OCI-M2 (cell line): ENCODE results near the gene CYP27A1.

Experiments used
- DNase-seq: peaks from one replicate; lab custom pipeline; 2025; ENCODE audit not compliant: unreplicated experiment; lab: John Stamatoyannopoulos, UW

CYP27A1 gene

DNA sequence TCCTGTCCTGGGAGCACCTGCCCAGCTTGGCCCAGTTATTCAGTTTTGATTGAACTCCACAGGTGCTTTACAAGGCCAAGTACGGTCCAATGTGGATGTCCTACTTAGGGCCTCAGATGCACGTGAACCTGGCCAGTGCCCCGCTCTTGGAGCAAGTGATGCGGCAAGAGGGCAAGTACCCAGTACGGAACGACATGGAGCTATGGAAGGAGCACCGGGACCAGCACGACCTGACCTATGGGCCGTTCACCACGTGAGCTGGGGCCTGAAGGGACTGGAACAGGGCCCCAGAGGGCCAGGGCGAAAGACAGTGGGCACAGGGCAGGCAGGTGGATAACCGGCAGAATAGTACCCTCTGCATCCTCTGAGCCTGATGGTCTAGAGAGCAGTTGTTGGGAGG lies 27.6 kb downstream of the CYP27A1 start:
- DNase-seq = no peak

DNA sequence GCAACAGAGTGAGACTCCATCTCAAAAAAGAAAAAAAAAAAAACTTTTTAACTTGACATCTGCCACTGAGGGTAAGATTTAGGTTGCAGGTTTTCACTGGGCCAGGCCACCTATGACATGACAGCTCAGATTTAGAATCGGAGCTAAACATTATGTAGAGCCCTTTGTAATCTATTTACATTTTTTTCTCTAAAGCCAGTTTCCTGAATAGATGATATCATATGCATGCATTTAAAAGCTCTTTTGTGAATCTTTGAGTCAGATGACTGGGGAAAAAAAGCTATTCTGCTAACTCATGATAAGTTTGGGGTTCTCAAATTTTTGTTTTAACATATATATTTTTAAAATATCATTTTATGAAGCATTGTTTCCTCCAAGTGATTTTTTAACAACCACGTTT lies 28.3 kb downstream of the CYP27A1 start:
- no peak for DNase-seq

DNA sequence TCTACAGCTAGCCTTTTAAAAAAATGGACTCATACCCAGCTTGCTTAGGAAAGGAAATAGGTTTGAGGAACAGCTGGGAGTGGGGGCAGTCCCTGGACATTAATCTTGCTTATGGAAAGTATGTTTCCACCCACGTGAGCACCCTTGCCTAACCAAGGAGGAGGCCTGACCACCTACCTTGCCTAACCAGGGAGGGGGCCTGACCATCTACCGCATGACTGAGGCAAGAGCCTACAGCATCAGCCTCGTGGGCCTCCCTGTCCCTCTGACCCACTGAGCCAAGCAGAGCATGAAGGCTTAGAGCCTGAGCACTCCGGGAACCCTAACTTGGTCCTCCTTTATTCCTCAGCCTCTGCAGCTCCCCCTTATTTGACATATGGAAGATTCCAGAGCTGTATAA lies 29.4 kb downstream of the CYP27A1 start:
- no peak for DNase-seq

- DNase-seq = no peak
These were observed 30.3 kb downstream of the CYP27A1 start for GRCh38 chr2:218812096-218812815.

DNA sequence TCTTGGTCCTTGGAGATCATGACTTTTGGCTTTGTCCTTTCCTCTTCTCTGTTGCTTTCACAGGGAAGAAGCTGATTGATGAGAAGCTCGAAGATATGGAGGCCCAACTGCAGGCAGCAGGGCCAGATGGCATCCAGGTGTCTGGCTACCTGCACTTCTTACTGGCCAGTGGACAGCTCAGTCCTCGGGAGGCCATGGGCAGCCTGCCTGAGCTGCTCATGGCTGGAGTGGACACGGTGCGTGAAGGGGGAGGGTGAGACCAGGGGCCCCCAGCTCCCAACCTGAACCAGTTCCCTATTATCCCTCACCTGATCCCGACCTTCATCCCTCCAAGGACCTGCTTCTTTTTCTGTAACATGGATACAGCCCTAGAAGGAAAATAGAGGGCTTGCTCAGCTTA lies 30.9 kb downstream of the CYP27A1 start:
- DNase-seq = no peak

GRCh38 chr2:218813771-218814460 lies 32.0 kb downstream of the CYP27A1 start:
- DNase-seq = no peak

GRCh38 chr2:218814540-218815243 lies 32.7 kb downstream of the CYP27A1 start:
- DNase-seq = no peak

- no peak for DNase-seq
These were observed 33.3 kb downstream of the CYP27A1 start for GRCh38 chr2:218815244-218815637.

- no peak for DNase-seq
These were observed 33.7 kb downstream of the CYP27A1 start for GRCh38 chr2:218815649-218816048.

DNA sequence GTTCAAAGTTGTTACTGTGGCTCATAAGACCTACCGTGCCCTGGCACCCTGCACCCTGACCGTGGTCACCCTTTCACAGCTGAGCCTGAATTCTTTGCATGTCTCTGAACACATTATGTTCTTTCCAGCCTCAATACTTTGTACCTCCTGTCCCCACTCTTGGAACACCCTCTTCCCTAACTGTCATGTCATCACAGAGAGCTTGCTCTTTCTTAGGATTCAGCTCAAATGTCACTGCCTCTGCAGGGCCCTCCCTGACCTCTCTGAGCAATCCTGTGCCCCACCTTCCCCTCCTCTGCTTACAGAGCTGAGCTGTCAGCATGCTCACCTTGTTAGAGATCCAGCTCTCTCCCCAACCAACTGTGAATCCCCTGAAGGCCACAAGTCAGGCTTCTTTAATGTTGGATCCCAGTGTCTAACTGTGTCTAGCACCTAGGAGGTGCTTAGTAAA lies 34.6 kb downstream of the CYP27A1 start:
- DNase-seq = no peak

DNA sequence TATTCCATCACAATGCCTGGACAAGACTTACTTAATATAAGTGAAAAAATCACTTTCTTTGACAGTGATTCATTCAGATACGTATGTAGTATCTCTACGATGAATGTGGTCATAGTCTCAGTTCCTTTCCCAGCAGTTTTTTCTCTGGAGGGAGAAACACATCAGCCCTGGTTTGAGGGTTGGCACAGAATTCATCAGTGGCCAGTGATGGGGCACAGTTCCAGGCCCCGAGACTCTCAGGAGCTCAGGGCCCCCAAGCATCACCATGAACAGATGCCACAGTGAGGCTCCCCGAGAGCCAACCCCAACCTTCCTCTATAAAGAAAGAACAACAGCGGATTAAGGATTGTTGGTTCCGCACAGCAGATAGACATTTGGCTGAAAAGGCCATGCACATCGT lies 37.1 kb downstream of the CYP27A1 start:
- DNase-seq = no peak

- no peak for DNase-seq
These were observed 38.9 kb downstream of the CYP27A1 start for GRCh38 chr2:218820746-218821369.

DNA sequence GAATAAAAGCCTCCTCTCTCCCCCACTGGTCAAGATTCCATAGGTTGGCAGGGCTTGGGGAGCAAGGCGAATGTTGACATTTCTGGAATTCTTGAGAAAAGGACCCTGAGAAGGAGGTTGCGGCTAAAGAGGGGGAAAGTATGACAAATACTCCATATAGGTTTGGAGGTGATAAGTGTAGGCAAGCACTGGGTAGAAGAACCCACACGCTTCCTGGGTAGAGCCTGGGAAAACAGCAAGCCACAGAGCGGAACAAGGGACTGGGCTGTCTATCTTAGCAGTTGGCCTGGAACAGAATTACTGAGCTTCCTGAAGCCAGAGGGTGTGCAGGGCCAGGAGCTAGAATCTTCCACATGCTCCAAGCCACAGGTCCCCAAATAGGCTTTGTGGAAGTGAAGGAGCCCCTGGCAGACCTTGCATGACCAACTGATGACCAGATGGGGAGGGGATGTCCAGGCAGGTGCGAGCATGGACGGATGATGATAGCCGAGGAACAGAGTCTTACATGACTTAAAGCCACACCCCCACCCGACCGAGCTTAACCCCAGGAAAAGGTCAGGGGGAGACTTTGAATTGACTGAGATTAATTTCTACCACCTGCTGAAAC lies 39.8 kb downstream of the CYP27A1 start:
- no peak for DNase-seq

GRCh38 chr2:218822622-218823021 lies 40.7 kb downstream of the CYP27A1 start:
- DNase-seq = no peak

DNA sequence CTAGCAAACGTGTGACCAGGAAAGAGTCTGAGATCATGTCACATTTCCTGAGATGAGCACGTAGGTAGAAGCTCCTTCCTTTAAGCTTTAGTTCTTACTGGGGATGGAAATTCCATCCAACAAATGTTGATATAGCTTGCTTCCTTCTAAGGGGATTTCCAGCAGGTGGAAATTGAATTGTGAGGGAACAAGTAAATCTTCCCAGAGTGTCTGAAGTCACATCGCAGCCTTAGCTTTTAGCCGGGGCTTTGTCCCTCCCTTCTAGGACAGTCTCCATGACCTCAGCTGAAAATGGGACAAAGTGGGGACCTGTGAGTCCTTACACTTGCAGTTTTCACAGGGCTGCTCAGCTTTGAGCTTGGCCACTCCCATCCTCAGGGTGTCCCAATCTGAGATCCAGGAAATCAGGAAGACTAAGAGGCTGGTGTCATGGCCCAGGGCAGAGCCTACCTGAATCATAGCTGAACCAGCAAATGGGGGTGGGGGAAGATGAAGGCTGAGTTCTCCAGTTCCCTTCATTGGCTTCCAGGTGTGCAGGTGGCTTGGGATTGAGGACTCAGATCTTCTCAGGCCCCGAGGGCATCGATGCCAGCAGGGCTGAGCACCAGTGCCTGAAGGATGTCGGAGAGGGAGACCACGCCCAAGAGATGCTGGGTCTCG lies 41.4 kb downstream of the CYP27A1 start:
- DNase-seq = no peak

GRCh38 chr2:218824004-218824403 lies 42.1 kb downstream of the CYP27A1 start:
- DNase-seq = no peak

GRCh38 chr2:218826791-218827190 lies 44.8 kb downstream of the CYP27A1 start:
- no peak for DNase-seq

- DNase-seq = no peak
These were observed 45.9 kb downstream of the CYP27A1 start for GRCh38 chr2:218827701-218828476.

GRCh38 chr2:218828477-218828778 lies 46.5 kb downstream of the CYP27A1 start:
- DNase-seq = no peak

GRCh38 chr2:218829868-218830451 lies 48.0 kb downstream of the CYP27A1 start:
- DNase-seq = no peak
